Mesenteric fat pad (tissue), 1 donor: ENCODE results near the gene ADSL. TPM values are rescaled to one million over a fixed set of nuclear protein-coding genes. Genes with fewer than 3 reads are reported as not detected.
"Not testable (repeated sequence)": the region's sequence is repeated elsewhere in the genome, so short reads cannot be mapped to it uniquely, and the experiment has no call there.

Experiments
- DNase-seq: peaks from one replicate; pipeline ENCODE4 v3.0.0-alpha.2; 2020; ENCODE audit warnings: low spot score
- long read RNA-seq: library from polyadenylated mRNA; unstranded; transcript quantifications from one replicate; pipeline ENCODE4 v2.0.0, GENCODE V29; 2020
- total RNA-seq: library from RNA; stranded (reverse); fragmentation: NEBNext Ultra II Directional; extraction: Animal tissue kit (Norgen Biotek cat#: 25700); gene quantifications from one replicate; pipeline ENCODE4 v1.2.1, GENCODE V29; 2021
- donor health status: DM: yes; HTN: yes; CAD: no.

ADSL gene
- total RNA-seq = 55.1 TPM
- long read RNA-seq, full-length matches to known transcripts = 256 of 288 reads
- long read RNA-seq, partial matches to known transcripts = 3 of 288 reads
- long read RNA-seq, other reads (novel, unspliced or antisense) = 29 of 288 reads

DNA sequence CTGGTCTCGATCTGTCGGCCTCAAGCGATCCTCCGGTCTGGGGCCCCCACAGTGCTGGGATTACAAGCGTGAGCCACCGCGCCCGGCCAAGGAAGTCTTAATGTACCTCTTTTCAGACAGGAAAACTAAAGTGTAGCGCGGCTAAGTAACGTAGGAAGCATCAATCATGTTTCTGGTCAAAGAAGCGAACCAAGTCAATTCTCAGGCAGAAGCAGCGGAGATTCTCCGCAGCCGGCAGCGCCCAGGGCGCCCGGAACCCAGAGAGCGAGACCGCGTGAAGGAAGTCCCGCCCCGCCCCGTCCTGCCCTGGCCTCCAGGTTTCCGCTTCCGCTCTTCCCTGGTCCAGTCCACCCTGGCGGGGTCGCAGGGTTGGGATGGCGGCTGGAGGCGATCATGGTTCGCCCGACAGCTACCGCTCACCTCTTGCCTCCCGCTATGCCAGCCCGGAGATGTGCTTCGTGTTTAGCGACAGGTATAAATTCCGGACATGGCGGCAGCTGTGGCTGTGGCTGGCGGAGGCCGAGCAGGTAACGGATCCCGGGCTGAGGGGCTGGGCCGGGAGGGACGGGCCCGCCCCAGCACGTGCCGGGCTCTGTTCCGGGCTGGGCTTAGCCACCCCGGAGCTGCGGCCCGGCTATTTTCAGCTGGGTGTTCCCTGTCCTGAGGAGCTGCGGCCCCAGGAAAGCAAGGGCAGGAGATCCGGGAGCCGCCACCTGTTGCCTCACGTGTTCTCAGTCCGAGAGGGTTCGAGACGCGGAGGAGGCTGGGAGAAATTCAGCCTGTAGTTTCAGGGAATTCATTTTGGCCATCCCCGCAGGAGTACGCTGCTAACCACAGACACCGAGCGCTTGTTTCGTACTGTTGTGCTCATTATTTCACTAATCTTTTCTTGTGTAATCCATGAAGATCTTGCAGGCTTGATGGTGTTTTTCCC is at the start of gene ADSL:
Gene ADSL (plus strand): TSS at position 316 of the 934 bp plus-strand sequence. CDS start 59 bp downstream, at position 375.
- peak; percentile 96 for DNase-seq

DNA sequence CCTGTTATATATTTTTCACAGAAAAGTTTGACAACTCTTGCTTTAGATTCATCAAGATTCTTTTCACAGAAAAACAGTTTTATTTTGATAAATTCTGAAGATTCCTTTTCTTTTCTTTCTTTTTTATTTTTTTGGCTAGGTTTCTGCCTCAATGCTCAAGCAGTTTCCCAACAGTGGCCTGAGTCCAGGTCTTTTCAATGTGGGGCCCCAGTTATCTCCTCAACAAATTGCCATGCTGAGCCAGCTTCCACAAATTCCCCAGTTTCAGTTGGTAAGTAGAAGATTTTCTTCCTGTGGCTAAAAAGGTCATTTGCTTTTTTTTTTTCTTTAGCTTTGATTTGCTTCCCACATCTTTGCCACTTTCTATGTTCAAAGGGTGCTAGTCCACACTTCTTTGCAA is 46.0 kb upstream of the ADSL start:
- no peak for DNase-seq

DNA sequence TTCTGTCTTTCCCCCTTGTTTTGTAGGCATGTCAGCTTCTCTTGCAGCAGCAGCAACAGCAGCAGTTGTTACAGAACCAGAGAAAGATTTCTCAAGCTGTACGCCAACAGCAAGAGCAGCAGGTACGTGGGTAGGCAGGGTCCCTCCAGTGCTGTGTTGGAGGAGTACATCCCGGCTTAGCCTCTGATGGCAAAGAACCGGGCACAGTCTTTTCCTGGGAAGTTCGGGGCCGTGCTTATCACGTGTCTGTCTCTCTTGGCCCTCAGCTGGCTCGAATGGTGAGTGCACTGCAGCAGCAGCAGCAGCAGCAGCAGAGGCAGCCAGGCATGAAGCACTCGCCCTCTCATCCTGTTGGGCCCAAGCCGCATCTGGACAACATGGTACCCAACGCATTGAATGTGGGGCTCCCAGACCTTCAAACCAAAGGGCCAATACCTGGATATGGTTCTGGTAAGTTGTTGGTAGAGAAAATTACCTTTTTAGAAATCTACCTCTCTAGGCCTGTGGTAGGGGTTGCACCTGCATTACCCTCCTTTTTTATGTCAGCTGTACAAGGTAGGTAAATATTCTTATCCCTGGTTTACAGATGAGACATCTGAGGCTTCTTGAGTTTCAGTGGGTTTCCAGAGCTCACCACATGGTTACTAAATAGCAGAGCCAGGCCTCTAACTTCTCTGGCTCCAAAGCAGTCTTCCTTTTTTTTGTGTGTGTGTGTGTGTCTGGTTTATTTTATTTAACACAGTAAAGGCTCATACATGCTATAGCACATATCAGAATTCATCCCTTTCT is 45.2 kb upstream of the ADSL start:
- DNase-seq = no peak

DNA sequence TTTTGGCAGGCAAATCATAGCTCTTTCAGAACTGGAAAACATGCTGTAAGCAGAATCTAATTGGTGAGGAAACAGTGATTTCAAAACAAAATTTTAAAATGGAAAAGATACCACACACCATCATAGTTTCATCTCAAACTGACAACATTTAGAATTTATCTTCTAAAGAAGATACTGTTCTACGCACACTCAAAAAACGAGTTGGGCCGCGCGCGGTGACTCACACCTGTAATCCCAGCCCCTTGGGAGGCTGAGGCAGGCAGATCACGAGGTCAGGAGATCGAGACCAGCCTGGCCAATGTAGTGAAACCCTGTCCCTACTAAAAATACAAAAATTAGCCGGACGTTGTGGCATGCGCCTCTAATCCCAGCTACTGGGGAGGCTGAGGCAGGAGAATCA is 44.2 kb upstream of the ADSL start:
- no peak for DNase-seq

DNA sequence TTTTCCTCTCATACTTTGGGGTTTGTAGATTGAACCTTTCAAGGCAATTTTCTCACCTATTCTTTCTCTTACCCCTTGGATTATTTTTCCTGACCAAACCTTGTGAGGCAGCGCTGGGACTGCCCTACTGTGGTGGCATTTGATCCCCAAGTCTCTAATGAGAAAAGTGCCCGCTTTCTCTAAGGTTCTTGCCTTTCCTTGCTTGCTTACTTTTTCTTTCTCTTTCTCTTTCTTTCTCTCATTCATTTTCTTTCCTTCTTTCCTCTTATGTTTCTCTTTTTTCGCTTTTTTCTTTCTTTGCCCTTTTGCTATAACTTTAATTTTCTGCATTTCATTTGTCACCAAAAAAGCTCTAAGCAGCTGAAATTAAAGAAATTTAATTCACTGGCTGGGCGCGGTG is 40.7 kb upstream of the ADSL start:
- DNase-seq = no peak

DNA sequence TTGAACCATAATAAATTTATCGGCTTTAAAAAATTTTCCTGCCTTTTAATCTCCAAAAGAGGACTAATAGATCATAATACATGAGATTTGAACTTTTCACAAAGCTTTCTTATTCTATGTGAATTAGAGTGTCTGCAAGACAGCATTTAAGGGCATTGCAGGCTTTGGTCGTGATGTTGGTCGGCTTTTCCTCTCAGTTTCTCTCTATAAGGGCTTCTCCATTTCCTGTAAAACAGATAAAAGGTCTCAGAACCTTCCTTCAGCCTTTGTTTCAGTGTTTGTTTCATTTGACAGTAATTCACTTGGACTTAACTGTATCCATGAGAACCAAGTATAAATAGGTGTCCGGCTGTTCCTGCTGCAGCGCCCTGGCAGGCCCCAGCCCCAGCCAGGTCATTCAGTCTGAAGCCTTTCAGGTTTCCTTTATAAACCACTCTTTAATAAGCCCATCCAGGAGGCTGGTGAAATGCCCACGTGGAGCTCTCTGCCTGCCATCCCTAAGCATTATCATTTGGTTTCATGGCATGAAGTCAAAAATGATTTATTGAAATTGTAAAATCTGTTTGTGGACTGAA is 37.2 kb upstream of the ADSL start:
- DNase-seq = no peak

DNA sequence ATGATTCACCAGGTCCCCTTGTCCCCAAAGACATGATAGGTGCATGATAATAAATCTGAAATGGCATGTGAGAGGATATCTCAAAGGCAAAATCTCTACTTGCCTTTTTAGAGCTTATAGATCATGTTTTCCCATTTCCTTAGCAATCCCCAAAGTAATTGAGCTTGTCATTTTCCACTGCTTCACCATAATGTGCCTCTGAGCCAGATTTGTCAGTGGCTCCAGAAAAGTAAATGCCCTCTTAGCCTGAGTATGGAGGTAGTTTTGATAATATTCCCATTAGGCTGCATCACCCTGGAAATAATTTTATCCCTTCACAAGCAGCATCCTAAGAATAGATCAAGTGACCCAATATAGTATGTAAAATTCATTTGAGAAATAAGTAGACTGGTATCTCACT is 36.7 kb upstream of the ADSL start:
- DNase-seq = no peak

DNA sequence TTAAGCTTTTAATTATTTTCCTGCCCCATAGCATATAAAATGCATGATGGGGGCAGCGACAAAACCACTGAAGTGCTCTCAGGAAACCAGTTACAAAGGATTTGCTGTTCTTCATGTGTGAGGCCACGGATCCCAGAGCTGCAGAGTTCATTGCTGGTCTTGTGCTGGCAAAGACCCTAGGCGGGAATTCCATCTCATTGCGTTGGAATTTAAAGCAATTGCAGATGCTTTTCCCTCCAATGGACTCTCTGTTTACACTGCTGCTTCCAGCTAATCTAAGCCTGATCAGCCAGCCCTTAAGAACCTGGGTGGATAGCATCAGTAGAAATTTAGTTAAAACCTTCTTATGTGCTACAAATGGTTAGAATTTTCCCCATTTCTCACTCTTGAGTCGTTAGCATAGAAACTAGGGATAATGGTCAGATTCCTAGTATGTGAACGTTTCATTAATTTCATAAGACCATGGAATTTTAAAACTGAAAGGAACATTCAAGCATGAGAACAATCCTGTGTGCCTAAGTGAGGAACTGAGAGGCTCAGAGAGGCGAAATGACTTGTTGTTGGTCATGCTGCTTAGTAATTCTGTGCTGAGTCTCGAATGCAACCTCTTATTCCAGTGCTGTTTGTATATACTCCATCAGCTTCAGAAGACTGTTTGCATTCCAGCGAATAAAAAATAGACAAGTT is 36.1 kb upstream of the ADSL start:
- DNase-seq = no peak

DNA sequence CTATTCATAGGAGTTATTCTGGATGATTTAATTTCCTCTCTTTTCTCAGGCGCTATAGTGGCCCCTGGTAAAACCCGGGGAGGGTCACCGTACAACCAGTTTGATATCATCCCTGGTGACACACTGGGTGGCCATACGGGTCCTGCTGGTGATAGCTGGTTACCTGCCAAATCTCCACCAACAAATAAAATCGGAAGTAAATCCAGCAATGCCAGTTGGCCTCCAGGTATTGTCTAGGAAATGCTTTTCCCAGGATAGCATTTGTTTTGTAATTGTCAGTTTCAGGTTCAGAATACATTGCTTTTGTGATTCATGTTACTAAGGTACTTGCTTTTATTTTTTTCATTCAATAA is 35.6 kb upstream of the ADSL start:
- no peak for DNase-seq

DNA sequence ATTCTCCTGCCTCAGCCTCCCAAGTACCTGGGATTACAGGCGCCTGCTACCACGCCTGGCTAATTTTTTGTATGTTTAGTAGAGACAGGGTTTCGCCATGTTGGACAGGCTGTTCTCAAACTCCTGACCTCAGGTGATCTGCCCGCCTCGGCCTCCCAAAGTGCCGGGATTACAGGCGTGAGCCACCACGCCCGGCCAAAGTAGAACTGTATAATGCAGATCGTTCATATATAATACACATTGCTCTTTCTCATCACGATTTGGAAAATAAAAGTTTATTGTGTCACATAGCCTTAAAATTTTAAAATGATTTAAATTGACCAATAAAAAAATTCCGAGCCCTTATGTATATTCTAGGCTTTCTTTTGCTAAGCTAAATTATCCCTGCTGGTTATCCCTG is 34.7 kb upstream of the ADSL start:
- DNase-seq = not testable (repeated sequence)

DNA sequence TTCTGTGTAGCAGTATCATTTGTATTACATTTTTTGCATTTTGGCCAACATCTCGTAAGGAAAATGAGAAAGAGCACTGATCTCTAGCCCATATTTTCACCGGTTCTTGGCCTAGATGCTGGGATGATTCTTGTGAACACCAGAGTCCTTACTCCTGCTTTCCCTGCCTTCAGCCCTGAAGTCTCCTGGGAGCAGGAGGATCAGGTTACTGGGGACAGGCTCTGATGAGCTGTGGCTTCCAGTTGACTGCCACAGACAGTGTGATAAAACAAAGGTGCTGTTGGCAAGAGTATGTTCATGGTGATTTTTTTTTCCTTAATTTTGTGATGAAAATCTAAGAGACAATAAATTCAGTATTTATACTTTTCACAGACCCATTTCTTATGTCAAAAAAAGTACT is 34.2 kb upstream of the ADSL start:
- DNase-seq = no peak

DNA sequence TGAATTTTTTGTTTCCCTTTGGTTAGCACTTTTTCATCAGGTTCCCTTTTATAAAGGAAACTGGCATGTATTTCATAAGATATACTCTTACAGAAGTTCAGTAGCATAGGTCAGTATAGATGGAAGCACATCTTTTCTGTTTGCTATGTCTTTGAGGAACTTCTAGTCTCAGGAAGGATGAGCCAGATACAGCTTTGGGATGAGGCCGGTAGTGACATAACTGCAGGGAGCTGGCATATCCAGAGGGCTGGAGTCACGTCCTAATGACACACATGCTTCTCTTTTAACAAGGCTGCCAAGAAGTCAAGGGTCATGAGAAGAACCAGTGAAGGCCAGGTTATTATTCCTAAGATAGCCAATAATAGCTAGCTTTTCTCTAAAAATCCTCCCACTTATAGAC is 33.3 kb upstream of the ADSL start:
- no peak for DNase-seq

DNA sequence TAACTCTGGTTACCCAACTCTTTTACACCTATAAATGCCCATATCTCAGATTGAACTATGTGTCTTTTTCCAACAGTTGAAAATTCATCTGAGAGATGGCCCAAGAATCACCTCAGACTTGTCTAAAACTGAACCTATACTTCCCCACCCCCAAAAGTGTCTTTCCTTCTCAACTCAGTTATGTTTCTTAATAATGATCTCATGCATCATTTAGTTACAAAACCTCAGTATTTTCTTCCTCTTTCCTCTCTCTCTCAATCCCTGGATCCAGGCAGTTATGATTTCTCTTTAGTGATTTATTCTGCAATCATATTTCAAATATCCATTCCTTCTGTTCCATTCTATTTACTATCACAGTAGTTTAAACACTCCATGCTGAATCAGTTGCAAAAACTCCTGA is 32.3 kb upstream of the ADSL start:
- DNase-seq = no peak

DNA sequence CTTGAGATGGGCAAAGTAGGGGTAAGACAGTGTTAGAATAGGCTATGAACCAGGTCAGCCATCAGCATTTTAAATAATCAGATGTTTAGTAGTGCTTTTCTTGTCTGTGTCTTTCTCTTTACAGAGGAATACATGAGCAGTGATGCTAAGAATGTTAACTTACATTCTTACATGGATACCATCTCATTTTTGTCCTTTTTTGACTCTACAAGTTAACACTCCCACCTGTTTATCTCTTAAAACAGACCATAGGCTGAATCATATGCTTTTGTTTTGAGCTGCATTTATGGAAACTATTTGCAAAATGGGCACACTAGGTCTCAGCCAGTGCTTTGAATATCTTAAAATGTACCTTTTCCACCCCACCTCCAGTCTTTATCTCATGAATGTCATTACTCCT is 25.6 kb upstream of the ADSL start:
- no peak for DNase-seq

DNA sequence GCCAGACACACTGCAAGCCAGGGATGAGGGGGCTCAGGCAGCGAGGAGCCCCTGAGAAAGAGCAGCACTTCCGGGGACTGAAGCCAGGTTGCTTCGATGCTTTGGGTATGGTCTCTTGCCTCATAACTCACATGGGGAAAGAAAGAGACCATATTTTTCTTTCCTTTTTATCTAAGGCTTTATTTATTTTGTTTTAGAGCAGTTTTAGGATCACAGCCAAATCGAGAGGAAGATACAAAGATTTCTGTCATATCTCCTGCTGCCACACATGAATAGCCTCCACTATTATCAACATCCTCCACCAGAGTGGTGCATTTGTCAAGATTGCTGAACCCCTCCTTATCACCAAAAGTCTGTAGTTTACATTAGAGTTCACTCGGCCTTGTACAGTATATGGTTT is 24.3 kb upstream of the ADSL start:
- DNase-seq = no peak

DNA sequence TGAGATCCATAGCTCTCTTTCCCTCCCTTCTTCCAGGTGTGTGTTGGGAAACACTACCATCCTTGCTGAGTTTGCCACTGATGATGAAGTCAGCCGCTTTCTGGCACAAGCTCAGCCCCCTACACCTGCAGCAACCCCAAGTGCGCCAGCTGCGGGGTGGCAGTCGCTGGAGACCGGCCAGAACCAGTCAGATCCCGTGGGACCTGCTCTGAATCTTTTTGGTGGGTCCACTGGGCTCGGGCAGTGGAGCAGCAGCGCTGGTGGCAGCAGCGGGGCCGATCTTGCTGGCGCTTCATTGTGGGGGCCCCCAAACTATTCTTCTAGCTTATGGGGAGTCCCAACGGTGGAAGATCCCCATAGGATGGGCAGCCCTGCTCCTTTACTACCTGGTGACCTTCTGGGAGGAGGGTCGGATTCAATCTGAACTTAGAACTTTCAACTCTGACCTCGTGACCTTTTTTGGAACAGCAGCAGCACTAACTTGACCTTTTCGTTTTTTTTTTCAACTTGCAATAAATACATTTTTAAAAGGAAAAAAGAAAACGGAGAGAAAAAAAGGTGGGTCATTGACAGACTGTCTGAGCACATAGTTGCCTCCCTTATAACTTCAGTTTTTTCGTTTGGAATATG is 23.4 kb upstream of the ADSL start:
- no peak for DNase-seq

DNA sequence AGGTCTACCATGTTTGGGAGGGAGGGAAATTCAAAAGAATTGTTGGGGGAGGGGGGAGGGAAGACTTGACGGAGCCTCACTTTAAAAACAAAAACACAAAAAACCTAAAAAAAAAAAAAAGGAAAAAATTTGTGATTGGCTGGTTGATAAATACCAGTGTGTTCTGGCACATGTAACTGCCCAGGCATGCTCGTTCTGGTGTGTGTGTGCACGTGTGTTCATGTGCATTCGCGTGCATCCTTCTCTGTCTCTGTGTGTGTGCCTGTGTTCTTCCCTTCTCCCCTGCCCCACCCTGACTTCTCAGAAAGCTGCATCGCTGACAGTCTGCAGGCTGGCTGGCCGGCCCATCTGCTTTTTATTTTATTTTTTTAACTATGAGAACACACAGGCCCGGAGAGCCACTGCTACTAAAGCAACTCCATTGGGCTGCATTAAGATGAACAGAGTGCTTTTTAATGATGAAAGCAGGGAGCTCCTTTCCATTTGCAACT is 22.6 kb upstream of the ADSL start:
- no peak for DNase-seq

DNA sequence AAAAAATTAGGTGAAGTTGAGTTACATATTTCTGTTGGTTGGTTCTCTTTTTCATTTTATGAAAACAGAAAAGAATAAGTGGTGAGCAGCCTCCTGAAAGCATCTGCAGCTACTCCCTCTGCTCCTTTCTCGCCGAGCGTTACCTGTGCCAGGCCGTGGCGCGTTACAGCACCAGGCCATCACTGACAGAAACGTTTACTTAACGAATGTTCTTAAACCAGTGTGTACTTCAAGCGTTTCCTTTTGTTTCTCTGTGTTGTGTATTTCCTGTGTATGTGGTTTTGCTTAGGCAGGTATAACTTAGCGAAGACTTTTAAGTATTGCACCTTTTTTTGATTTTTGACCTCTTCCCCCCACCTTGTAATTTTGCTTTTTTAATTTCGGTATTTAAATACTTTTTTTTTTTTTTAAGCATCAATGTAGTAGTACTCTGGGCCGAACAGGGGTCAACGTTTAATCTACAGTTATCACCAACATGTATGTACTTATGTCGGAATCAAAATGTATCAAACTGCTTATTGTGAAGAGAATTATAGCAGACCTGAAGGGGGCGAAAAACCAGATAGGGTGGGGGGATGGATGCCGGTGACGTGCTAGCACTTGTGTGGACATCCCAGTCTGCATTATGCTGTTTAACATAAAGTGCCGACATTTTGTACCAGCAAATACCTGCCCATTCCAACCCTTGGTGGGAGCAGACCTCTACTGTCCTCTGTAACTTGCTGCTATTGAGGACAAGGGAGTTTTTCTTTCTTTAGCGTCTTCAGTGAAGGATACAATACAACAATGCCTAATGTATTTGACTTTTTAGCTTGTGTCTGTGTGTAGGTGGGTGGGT is 21.6 kb upstream of the ADSL start:
- DNase-seq = no peak

DNA sequence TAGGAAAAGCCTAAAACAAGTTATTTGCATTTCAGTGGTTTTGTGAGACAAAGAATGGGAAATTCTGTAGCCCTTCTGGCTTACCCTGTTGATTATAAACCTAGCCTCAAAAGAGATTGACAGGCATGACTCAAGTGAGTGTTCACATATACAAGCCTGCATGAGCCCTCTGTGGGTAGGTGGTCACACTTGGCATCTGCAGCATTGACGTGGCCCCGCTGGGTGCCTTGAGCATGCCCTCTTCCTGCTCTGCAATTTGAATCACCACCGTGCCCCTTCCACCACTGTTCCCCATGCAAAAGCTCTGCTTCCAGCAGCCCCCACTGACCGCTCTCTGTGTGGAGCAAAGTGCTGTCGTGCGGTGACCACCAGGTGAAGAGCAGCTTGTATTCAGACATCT is 21.0 kb upstream of the ADSL start:
- no peak for DNase-seq
